ENCODE measurements around the gene MLEC. TPM values are rescaled to one million over a fixed set of nuclear protein-coding genes. Genes with fewer than 3 reads are reported as not detected.

Gene MLEC
- total RNA-seq, 2 experiments from 2014 or later: 69.7 to 101 TPM

GRCh38 chr12:120738252-120739030, 51.5 kb downstream of the MLEC start:
- Histone ChIP-seq H3K4me3 (ENCODE audit: low read depth, low read length, poor library complexity, severe bottlenecking) (no peak overlapping the region), H2AFZ (ENCODE audit: low read length) (no peak overlapping the region), H3K4me2 (ENCODE audit: low read length) (no peak overlapping the region), H3K36me3 (ENCODE audit: insufficient read depth, low read length) (no peaks in the 10 kb centered on the region), H3K9me3 (ENCODE audit: low read length) (no peaks in the 10 kb centered on the region), H3K4me1 (ENCODE audit: insufficient read depth, low read length, poor library complexity, severe bottlenecking) (no peaks in the 10 kb centered on the region), H3K79me2 (ENCODE audit: insufficient read depth, low read depth, low read length) (no peaks in the 10 kb centered on the region), H4K20me1 (ENCODE audit: insufficient read depth, low read length) (no peaks in the 10 kb centered on the region), H3K27ac (ENCODE audit: low read depth, low read length, poor library complexity, severe bottlenecking) (no peak overlapping the region), H3K9me2 (ENCODE audit: insufficient read depth, low read length) (no peaks in the 10 kb centered on the region)
- intact Hi-C loops (cut with micrococcal nuclease; ENCODE audit: unreplicated experiment): loop anchor here (1.0 kb wide), 1 partner anchor 233 kb away; no protein-coding TSS in a partner anchor
- ChIA-PET CTCF (ENCODE audit: unreplicated experiment) (no interaction called here), POLR2A (interaction anchor here (0.6 kb wide), 1 partner anchor 220 kb away, joined by 3 read pairs; no protein-coding TSS in a partner anchor)
- BruUV-seq (replicated peaks): no TSS peak
- DNase-seq (ENCODE audit: low spot score): no peak
- TF ChIP-seq CTCF (conservative IDR thresholded peaks at IDR 0.05; ENCODE audit: low read length) (peak; percentile 41; the same call in 1 of the 2 replicates), EZH2phosphoT487 (IDR thresholded peaks at IDR 0.05; ENCODE audit: borderline replicate concordance, low read depth, low read length) (no peak)

- Histone ChIP-seq H3K4me1 (ENCODE audit: insufficient read depth, low read length, poor library complexity, severe bottlenecking) (no peaks in the 10 kb centered on the region), H3K4me3 (ENCODE audit: low read depth, low read length, poor library complexity, severe bottlenecking) (no peak overlapping the region), H3K9me2 (ENCODE audit: insufficient read depth, low read length) (no peaks in the 10 kb centered on the region), H3K9me3 (ENCODE audit: low read length) (no peaks in the 10 kb centered on the region), H3K79me2 (ENCODE audit: insufficient read depth, low read depth, low read length) (no peaks in the 10 kb centered on the region), H3K27ac (ENCODE audit: low read depth, low read length, poor library complexity, severe bottlenecking) (no peak overlapping the region), H4K20me1 (ENCODE audit: insufficient read depth, low read length) (no peaks in the 10 kb centered on the region), H2AFZ (ENCODE audit: low read length) (no peak overlapping the region), H3K4me2 (ENCODE audit: low read length) (no peak overlapping the region), H3K36me3 (ENCODE audit: insufficient read depth, low read length) (no peaks in the 10 kb centered on the region)
- TF ChIP-seq EZH2phosphoT487 (IDR thresholded peaks at IDR 0.05; ENCODE audit: borderline replicate concordance, low read depth, low read length): no peak
- TF ChIP-seq CTCF (conservative IDR thresholded peaks at IDR 0.05; ENCODE audit: low read length): no peak
- CTCF ChIA-PET (ENCODE audit: unreplicated experiment): no interaction called here
- intact Hi-C loops (cut with micrococcal nuclease; ENCODE audit: unreplicated experiment): no loop called here
- BruUV-seq (replicated peaks): no TSS peak
- POLR2A ChIA-PET: no interaction called here
- DNase-seq (ENCODE audit: low spot score): no peak
These were observed 52.2 kb downstream of the MLEC start for GRCh38 chr12:120739031-120739762.
